ENCODE results near the gene CEMIP2.
A peak's percentile ranks its signal among the peaks of the same experiment; 100 is the strongest.
"Not testable (repeated sequence)": the region's sequence is repeated elsewhere in the genome, so short reads cannot be mapped to it uniquely, and the experiment has no call there.

CEMIP2 gene

GRCh38 chr9:71768388-71769174 lies at the start of gene CEMIP2:
TSS of gene CEMIP2 (minus strand) at chr9:71768513. CDS start at chr9:71750373, 18,140 bp downstream.
- peak; percentile 88 for TF ChIP-seq POLR2A (IDR thresholded peaks at IDR 0.05; ENCODE audit: low read length)
- TF ChIP-seq GATA1 (IDR thresholded peaks at IDR 0.05; ENCODE audit: low read depth, low read length), result no peak
- peak; percentile 90 to 94 for DNase-seq

- no peak for DNase-seq
- TF ChIP-seq GATA1 (IDR thresholded peaks at IDR 0.05; ENCODE audit: low read depth, low read length), result no peak
- no peak for TF ChIP-seq POLR2A (IDR thresholded peaks at IDR 0.05; ENCODE audit: low read length)
Observed at GRCh38 chr9:71816916-71817451, 48.7 kb upstream of the CEMIP2 start.

GRCh38 chr9:71814815-71815214 lies 46.5 kb upstream of the CEMIP2 start:
- no peak for DNase-seq
- TF ChIP-seq POLR2A (IDR thresholded peaks at IDR 0.05; ENCODE audit: low read length), result no peak
- TF ChIP-seq GATA1 (IDR thresholded peaks at IDR 0.05; ENCODE audit: low read depth, low read length), result no peak

GRCh38 chr9:71814226-71814625 lies 45.9 kb upstream of the CEMIP2 start:
- TF ChIP-seq POLR2A (IDR thresholded peaks at IDR 0.05; ENCODE audit: low read length), result no peak
- no peak for TF ChIP-seq GATA1 (IDR thresholded peaks at IDR 0.05; ENCODE audit: low read depth, low read length)
- DNase-seq, result no peak

- TF ChIP-seq POLR2A (IDR thresholded peaks at IDR 0.05; ENCODE audit: low read length), result no peak
- TF ChIP-seq GATA1 (IDR thresholded peaks at IDR 0.05; ENCODE audit: low read depth, low read length), result no peak
Observed at GRCh38 chr9:71812385-71812784, 44.1 kb upstream of the CEMIP2 start.

GRCh38 chr9:71808068-71808467 lies 39.8 kb upstream of the CEMIP2 start:
- TF ChIP-seq POLR2A (IDR thresholded peaks at IDR 0.05; ENCODE audit: low read length), result no peak
- no peak for TF ChIP-seq GATA1 (IDR thresholded peaks at IDR 0.05; ENCODE audit: low read depth, low read length)
- DNase-seq, result no peak

More at GRCh38 chr9:71812385-71812784, 44.1 kb upstream of the CEMIP2 start:
- DNase-seq, result no peak

GRCh38 chr9:71806901-71807307 lies 38.6 kb upstream of the CEMIP2 start:
- TF ChIP-seq GATA1 (IDR thresholded peaks at IDR 0.05; ENCODE audit: low read depth, low read length), result no peak
- TF ChIP-seq POLR2A (IDR thresholded peaks at IDR 0.05; ENCODE audit: low read length), result no peak
- peak; percentile 64 to 73 for DNase-seq

- not testable (repeated sequence) for DNase-seq
Observed at GRCh38 chr9:71805096-71805495, 36.8 kb upstream of the CEMIP2 start.

- no peak for DNase-seq
- TF ChIP-seq POLR2A (IDR thresholded peaks at IDR 0.05; ENCODE audit: low read length) (no peak), GATA1 (IDR thresholded peaks at IDR 0.05; ENCODE audit: low read depth, low read length) (no peak)
Observed at GRCh38 chr9:71801826-71802225, 33.5 kb upstream of the CEMIP2 start.

- TF ChIP-seq GATA1 (IDR thresholded peaks at IDR 0.05; ENCODE audit: low read depth, low read length) (no peak), POLR2A (IDR thresholded peaks at IDR 0.05; ENCODE audit: low read length) (no peak)
- no peak for DNase-seq
Observed at GRCh38 chr9:71797266-71797665, 29.0 kb upstream of the CEMIP2 start.

GRCh38 chr9:71796100-71796767 lies 27.9 kb upstream of the CEMIP2 start:
- no peak for DNase-seq

GRCh38 chr9:71795097-71795813 lies 26.9 kb upstream of the CEMIP2 start:
- no peak for TF ChIP-seq GATA1 (IDR thresholded peaks at IDR 0.05; ENCODE audit: low read depth, low read length)
- no peak for TF ChIP-seq POLR2A (IDR thresholded peaks at IDR 0.05; ENCODE audit: low read length)
- DNase-seq, result no peak

More at GRCh38 chr9:71796100-71796767, 27.9 kb upstream of the CEMIP2 start:
- TF ChIP-seq GATA1 (IDR thresholded peaks at IDR 0.05; ENCODE audit: low read depth, low read length) (no peak), POLR2A (IDR thresholded peaks at IDR 0.05; ENCODE audit: low read length) (no peak)

GRCh38 chr9:71793386-71794105 lies 25.2 kb upstream of the CEMIP2 start:
- TF ChIP-seq POLR2A (IDR thresholded peaks at IDR 0.05; ENCODE audit: low read length) (no peak), GATA1 (IDR thresholded peaks at IDR 0.05; ENCODE audit: low read depth, low read length) (no peak)
- no peak for DNase-seq

Data from erythroblast (primary cell).